Dedifferentiated amniotic fluid mesenchymal stem cell (primary cell): ENCODE results near the gene TCFL5.

Source experiments
- DNase-seq: peaks from one replicate; pipeline ENCODE4 v3.0.0-alpha.2; 2016; ENCODE audit errors: extremely low spot score

Gene TCFL5

DNA sequence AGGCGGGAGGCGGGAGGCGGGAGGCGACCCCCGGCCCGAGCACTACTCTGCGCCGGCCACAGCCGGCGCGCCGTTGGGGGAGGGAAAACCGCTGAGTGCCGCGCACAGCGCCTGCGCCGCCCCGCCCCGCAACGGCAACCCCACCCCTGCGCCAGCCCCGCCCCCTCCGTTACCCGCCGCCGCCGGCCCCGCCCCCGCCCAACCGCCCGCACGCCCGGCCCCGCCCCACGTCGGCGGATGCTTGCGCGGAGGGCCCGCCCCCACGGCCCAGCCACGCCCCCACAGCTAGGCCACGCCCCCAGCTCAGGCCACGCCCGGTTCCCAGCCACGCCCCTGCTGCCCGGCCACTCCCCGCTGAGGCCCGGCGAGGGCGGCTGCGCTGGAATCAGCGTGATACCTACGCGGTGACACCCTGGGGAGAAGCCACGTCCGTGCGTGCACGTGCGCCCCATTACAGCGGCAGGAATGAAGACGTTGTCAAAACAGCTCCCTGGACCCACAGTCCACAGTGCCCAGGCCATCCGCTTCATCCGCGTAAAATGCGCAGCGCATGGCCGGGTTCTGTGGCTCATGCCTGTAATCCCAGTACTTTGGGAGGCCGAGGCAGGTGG is at the start of gene TCFL5:
Gene TCFL5 (minus strand): TSS at position 97 of the 611 bp plus-strand sequence. CDS start 152 bp downstream, outside the sequence.
- peak; percentile 51 for DNase-seq

DNA sequence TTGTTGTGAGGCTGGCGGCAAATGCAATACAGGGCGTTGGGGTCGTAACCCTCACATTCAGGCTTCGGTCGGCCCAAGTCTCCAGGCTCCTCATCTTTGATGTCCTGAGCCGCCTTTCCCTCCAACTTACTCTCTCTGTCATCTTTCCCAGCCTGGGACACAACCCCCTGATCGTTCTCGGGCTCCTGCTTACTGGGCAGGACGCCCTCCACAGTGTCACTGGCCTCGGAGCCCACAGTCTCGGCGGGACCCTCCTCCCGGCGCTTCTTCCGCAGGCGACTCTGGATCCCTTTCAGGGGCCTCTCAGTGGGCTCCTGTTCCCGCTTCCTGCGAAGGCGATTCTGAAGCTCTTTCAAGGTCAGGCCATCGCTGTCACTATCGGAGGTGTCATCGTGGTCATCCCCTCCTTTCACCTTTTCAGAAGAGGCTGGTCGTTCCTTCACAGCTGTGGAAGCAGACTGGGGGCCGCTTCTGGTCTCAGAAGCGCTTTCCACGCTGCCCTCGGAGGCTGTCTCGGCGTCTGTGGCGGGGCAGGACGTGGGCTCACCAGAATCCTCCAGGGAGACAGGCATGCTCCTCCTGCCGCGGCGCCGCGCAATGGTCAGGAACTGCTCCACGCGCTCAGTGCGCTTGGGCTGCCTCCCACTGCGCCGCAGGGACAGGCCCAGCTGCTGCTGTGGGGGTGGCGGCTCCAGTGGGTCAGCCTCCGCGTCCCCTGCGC is 49.3 kb upstream of the TCFL5 start:
- DNase-seq: no peak

DNA sequence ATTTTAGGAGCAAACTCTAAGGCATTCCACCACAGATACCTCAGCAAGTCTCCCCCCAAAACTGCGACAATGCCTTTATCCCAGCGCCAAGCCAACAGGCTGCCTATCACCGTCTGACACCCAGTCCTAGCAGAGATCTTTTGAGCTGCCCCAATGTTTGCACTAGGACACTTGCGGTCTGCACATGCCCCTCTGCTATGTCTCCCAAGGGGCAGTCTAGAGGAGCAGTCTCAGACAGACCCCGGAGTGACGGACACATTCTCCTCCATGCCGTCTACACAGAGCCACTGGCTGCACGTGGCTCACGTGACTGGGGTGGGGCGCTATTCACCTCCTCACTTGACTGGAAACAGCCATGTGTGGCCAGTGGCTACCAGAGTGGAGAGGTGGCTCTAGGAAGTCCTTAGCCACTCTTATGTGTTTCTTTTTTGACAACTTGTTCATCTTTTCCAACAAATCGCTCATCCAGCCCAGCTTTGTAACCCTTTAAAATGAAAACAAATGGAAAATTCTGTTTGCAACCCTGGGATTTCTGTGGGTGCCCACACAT is 48.7 kb upstream of the TCFL5 start:
- DNase-seq: no peak

DNA sequence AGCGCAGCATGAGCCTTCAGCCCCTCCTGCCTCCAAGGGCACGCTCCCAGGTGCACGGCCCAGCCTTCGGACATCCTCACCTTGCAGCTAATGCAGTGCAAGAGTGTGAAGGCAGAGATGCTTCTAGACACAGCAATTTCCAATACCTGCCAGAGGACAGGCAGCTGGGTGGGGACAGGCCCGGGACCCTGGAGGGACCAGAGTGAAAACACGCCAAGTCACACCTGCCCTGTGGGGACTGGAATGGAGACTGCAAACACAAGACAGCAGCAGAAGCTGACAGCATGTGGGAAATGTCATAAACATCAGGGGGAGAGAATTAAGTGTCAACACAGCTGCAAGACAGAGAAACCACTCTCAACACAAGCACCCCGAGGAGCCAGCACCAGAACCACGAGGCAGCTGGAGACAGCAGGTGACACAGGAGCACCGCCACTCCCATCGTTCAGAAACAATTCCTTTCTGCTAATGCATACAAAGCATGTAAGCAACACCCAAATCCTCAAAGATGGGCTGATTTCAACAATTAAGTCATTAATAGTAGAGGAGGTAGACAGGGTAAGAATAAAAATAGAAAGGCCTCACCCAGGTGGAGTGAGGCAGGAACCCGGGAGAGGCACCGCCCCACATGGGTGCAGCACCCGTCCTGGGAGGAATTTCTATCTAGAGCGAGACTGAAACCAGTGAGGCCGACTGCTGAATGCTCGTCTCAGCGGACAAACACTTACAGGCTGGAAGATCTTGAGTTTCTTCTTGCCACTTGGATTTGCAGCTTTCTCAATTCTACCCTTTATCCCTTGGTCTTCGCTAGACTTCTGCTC is 47.6 kb upstream of the TCFL5 start:
- no peak for DNase-seq

- DNase-seq: no peak
Observed at GRCh38 chr20:62907384-62908317, 46.0 kb upstream of the TCFL5 start.

DNA sequence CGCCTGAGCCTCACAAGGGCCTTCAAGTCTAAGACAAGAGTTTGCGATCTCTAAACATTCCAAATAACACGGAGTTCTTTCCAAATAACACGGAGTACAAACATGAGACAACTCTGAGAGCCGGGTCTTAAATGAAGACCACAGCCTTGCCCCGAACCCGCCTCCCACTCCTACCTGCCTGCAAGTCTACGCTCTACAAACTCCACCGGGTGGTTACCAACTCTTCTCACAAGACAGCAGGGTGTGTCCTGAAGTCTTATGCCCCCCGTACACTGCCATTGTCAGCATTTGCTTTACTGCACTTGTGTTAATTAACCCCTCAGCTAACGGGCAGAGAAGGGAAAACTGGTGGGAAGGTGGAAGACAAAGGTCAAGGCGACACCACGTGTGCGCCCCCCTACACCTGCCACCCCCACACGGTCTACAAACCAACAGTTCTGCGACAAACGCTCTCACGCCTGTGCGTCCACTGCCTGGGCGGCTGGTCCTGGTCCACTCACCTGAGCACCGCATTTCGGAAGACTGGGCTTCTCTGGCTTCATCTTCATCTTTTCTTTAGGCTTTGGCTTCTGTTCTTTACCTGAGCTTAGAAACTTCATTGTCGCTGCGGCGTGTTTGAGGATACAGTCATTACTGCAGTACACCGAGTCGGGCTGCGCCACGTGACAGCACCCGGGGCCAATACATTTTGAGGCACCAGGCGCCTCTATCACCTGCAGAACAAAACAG is 45.2 kb upstream of the TCFL5 start:
- DNase-seq: no peak

DNA sequence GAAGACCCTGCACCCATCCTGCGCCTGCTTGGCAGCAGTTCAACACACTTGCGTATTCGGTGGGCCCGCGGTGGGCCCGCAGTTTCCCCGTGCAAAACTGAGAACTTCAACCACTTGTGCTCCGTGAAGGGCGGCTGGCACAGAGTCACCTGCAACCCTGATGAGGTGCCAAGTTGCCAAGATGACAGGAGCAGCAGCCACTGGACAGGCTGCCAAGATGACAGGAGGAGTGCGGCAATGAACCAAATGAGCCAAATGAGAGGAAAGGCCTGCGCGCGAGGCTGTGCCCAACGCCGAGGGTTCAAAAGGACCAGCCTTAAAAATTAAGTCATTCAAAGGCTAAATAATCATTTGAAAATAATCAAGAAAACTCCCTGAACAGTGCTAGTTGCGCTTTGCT is 44.6 kb upstream of the TCFL5 start:
- DNase-seq: no peak

- no peak for DNase-seq
Observed at GRCh38 chr20:62905536-62906117, 44.0 kb upstream of the TCFL5 start.

- DNase-seq: no peak
Observed at GRCh38 chr20:62902926-62903615, 41.4 kb upstream of the TCFL5 start.

DNA sequence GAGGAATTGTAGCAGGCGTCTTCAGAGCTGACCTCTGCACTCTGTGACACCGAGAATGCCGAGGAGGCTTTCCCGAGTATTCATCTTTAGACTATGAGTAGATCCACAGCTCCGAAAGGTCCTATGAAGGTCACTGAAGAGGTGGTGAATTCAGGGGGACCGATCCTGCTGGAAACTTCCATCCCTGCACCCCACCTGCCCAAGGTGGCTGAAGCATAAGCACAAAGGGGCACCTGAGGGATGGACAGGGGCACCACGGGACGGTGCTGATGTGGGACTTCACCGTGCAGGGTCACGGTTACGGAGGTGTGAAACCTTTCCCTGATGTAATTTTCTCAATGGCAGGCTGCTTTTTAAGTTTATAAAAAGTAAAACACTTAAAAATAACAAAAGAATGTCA is 40.3 kb upstream of the TCFL5 start:
- DNase-seq: no peak

GRCh38 chr20:62900692-62901584 is 39.3 kb upstream of the TCFL5 start:
- DNase-seq: no peak

- DNase-seq: peak; percentile 43
Observed at GRCh38 chr20:62900052-62900691, 38.5 kb upstream of the TCFL5 start.

GRCh38 chr20:62899633-62900051 is 38.0 kb upstream of the TCFL5 start:
- no peak for DNase-seq

- no peak for DNase-seq
Observed at GRCh38 chr20:62898970-62899632, 37.5 kb upstream of the TCFL5 start.

- DNase-seq: no peak
Observed at GRCh38 chr20:62898093-62898964, 36.7 kb upstream of the TCFL5 start.

DNA sequence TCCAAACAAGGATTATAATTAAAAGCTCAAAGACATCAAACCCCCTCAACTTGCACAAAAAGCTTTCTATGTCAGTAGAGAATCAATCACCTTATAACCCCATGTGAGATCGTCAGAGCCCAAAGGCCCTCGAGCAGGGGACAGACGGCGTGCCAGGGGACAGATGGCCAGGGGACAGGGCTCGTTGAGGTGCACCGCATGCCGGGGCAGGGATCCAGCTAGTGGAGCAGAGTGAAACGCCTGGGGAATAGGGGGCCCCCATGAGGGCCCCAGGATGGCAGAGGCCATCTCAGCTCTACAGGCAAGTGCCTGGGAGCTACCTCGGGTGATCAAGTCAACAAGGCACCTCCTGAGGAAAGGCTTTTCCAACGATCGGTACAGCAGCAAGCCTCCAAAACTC is 36.0 kb upstream of the TCFL5 start:
- DNase-seq: no peak

DNA sequence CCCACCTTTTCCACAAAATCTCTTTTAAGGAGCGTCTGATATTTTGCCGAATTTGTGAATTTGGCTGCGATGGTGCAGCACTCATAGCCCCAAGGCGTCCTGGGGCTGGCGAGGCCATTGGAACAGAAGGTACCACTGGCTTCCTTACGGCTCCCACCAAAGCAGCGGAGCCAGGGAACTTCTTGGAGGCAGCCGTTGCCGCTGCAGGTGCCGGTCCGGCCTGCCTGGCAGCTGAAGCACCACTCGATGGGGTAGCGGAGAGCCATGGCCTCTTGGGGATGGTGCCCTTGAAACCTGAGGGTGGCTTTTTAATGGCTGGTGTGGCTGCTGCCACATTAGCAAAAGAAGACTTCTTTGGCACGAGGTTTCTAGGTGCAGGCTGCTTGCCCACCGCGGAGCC is 34.9 kb upstream of the TCFL5 start:
- no peak for DNase-seq
